Measurements from ENCODE around the gene TSPAN18.
A peak's percentile ranks its signal among the peaks of the same experiment; 100 is the strongest.

The TSPAN18 gene

DNA sequence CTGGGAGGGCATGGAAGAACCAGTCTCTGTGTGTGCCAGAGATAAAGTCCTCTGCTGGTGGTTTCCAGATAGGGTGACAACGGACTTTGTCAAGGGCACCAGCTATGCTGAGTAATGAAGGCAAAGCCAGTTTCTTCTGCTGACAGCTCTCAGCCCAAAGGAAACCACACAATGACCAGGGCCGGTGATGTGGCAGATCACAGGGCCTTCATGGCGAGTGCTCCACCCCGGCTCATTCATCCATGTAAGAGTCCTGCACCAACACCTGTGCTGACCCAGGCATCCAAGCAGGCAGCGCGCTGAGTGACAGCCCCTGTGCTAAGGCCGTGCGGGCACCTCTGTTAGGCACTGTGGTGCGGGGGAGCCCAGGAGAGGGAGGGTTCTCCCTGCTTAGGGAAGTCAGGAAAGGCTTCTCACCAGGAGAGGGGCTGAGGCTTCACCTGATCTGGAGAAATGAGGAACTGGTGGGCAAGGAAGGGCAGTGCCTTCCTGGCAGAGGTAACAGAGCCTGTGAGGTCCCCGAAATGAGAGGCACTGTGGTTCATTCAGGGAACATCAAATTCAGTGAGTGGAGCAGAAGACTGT lies 190.1 kb downstream of the TSPAN18 start:
- no peak for DNase-seq (ENCODE audit: low read depth)

DNA sequence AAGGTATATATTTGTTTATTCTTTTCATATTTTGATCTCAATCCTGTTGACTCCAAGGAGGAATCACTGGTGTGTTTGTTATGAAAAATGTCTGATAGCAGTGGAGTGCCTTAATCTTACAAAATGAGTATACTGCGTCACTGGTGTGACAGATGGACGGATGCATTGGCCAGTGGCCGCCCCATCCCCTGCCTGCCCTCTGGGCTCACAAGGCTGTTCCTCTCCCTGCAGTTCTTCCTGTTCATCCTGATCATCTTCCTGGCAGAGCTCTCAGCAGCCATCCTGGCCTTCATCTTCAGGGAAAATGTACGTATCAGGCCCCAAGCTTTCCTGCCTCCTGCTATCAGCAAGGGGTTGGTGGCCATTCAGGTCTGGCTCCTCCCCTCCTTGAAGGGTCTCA lies 191.0 kb downstream of the TSPAN18 start:
- no peak for DNase-seq (ENCODE audit: low read depth)

DNA sequence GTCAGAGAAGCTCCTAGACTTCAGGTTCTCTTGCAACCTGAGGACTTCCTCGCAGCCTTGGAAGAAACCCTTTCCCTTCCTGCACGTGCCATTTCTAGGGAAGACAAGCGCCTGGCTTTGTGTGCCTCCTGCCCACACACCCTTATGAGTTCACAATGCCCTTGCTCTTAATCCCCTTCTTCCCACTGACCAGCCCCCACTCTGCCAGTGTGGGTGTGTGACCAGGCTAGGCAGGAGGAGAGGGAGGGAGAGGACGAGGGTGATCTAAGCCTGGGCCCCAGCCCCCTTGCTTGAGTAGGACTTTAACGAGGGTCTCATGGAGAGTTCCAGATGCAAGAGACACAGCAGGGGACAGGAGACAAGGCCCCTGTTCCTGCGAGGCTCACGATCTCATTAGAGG lies 193.7 kb downstream of the TSPAN18 start:
- no peak for DNase-seq (ENCODE audit: low read depth)

DNA sequence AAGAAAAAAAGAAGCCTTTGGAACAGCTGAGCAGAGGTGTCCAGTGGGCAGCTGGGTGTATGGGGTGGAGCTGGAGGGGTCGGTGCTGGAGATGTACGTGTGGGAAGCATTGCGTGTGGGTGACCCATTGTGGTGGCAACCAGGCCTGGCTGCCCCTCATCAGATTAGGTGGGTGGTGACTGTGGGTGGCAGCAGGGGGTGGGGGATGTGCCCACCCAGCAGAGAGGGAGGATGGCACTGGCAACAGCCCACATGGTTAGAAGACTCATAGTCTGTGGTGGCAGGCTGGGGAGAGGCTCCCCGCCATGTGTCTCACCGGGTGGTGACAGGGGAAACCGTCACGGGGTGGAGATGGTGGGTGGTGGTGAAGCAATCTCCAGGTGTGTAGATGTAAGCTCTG lies 196.4 kb downstream of the TSPAN18 start:
- no peak for DNase-seq (ENCODE audit: low read depth)

DNA sequence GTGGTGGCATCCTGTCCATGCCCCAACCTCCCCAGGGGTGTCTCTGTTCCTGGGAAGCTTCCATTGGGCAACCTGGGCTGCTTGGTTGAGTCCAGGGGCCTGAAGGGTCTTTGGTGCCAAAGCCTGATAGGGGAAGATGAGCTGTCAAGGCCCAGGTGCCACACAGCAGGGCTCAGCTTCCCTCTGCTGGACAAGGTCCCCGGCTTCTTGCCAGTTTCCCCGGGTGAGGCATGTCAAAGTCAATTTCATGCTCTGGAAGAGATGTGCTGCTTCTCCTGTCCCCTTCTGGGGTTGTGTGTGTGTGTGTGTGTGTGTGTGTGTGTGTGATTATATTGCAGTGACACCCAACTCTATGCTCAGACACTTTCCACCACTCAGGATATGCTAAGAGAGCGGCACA lies 197.0 kb downstream of the TSPAN18 start:
- DNase-seq (ENCODE audit: low read depth) = no peak

DNA sequence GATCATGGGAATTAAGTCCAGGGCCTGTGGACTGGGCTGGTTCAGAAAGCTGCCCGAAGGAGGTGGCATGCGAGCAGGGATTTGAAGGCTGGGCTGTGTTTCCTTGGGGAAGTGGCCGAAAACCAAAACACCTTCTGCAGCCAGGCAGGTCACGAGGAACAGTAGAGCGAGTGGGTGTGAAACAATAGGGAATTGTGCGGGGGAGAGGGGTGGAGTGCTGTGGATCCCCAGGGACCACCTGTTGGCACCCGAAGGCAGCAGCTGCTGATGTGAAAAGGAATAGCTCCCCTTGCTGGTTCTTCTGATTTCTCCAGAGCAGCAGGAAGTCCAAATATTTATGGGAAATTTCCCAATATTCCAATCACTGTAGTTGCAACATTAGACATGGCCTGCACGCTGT lies 199.3 kb downstream of the TSPAN18 start:
- no peak for DNase-seq (ENCODE audit: low read depth)

DNA sequence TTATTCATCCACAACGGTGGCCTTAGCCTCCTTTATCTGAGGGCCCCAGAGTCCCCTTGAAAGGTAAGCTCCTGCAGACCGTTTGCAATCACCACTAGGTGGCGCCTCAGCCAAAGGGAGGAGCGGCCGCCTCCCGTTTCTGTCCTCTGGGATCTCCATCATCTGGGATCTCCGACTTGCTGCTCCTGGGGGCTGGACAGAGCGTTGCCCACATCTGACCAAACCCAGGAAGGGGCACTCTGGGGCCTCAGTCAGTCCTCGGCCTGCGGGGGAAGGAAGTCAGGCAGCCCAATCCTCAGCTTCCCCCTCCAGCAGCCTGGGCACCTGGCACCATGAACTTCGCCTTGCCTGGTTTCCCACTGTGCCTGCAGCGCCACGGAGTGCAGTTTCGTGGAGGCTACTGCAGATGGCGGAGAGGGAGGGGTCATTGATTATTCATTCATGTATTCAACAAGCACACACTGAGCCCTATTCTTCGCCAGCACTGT lies 200.5 kb downstream of the TSPAN18 start:
- DNase-seq (ENCODE audit: low read depth) = peak; percentile 75

DNA sequence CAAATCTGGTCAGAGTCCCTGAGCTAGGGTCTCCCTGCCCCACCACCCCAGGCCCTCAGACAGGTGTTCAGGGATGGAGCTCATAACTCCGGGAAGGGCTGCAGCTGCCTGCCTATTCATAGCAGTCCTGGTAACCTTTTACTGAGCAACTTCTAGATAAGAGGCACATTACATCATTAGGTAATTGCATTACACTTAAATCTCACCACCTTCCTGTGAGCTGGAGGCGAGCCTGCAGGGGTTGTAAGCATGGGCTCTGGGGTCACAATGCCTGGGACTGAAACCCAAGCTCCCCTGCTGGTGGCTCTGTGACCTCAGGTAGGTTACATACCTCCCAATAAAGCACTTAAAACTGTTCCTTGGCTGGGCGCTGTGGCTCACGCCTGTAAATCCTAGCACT lies 201.4 kb downstream of the TSPAN18 start:
- DNase-seq (ENCODE audit: low read depth) = no peak

DNA sequence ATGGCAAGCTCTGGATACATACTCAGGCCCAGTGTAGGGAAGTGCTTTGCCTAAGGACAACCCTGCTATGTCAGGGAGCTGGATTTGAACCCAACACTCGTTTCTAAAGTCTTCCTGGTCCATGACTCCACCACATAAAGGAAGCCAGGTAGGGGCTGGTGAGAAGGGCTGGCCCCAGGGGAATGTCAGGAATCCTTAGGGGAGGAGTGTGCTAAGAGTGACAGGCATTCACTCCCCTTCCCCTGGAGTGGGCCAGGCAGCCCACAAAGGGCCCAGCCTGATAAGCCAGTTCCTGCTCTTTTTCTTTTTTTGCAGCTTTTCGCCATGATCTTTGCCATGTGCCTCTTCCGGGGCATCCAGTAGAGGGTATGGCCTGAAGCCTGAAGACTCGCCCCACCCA lies 202.1 kb downstream of the TSPAN18 start:
- DNase-seq (ENCODE audit: low read depth) = no peak

DNA sequence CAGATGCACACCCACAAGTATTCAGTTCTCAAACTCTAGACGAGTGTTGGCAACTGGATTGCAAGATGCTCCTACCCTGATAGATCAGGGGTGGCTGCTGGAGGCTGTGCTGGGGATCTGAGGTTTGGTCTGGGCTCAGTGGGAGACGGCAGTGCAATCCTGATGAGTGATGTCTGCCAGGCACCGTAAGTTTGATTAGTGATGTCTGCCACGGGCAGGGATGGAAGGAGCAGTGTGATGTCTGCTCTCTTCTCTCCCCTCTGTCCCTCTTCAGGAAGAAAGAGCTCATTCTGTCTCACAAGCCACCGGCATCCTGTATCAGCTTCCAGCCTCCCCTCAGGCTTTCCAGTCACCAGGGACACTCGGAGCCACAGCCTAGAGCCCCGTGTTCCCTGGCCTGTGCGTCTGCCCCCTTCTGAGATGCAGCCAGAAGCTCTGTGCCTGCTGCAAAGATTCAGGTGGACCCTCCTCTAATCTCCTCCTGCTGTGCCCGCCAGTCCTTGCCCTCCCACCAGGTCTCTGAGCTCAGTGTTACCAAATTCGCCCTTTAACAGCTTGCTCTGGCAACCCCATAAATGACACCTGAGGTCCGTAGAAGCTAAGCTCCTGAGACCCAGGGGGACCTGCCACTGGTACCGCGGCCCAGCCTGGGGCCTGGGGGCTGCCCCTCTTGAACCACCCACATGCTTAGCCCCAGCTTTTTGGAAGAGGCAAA lies 204.0 kb downstream of the TSPAN18 start:
- DNase-seq (ENCODE audit: low read depth) = no peak

DNA sequence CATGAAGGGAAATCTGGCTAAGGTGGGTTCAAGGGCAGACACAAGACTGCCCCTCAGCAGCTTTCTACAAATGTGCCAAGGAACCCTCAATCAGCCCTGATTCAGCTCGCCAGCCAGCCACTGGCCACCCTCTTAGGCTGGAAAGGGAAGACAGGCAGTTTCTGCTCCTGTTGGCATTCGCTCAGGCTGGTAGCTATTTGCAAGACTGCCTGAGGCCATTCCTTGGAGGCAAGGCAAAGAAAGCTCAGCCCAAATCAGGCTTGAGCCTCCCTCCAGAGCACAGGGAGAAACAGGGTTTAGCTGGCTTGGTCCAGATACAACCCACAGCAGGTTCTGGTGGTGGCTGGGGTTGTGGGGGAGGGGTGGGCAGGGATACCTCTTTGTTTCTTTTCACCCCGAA lies 204.7 kb downstream of the TSPAN18 start:
- no peak for DNase-seq (ENCODE audit: low read depth)

DNA sequence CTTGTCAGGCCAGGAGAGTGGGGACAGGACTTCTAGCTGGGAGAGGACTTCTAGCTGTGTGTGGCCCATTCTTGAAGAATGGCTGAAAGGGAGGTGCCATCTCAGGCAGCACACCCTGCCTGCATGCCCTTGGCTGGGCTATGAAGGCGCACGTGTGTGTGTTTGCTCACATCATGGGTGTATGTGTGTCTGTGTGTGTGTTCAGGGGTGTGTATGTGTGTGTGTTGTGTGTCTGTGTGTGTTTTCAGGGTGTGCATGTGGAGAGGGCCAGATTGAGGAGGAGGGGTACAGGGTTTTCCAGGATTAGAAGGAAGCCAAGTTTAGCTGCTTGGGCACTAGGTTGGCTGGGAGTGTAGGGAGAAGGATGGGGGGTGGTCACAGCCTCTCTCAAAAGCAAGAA lies 207.3 kb downstream of the TSPAN18 start:
- no peak for DNase-seq (ENCODE audit: low read depth)

DNA sequence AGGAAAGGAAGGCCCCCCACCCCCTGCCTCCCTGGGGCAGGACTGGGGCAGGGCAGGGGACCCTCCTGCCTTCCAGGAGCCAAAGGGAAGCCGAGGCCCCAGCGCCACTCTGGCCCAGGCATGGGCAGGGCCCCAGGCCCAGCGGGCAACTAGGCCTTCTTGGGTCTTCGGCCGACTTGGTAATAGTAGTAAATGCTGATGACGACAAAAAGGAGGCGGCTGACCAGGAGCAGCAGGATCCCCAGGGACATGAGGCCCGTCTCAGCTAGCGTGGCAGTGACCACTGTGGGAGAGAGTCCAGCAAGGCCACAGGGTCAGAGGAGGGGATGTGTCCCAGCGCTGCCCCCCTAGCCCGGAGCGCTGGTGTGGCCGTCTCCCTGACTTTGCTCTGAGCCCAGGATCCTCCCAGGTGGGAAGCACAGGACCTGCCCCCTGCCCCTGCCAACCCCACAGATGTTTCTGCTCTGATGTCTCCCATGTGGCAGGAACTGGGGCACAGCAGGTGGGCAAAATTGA lies 208.0 kb downstream of the TSPAN18 start:
- DNase-seq (ENCODE audit: low read depth) = no peak

DNA sequence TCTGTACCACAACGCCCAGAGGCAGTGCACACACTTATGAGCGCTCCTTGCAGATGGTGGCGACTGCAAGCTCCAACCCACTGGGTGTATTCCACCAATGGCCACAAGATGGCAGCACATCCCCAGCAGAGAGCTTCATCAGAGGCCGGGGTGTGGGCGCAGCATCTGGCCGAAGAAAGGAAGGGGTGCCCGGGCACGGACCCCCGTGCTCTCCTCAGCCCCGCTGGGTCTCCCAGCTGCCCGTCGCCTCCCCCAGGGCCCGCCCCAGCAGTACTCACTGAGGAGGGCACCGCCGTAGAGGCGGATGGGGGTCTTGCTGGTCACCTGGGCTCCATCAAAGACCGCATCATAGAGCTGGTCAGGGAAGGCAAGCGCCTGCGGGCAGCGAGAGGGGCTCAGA lies 209.8 kb downstream of the TSPAN18 start:
- DNase-seq (ENCODE audit: low read depth) = peak; percentile 76

DNA sequence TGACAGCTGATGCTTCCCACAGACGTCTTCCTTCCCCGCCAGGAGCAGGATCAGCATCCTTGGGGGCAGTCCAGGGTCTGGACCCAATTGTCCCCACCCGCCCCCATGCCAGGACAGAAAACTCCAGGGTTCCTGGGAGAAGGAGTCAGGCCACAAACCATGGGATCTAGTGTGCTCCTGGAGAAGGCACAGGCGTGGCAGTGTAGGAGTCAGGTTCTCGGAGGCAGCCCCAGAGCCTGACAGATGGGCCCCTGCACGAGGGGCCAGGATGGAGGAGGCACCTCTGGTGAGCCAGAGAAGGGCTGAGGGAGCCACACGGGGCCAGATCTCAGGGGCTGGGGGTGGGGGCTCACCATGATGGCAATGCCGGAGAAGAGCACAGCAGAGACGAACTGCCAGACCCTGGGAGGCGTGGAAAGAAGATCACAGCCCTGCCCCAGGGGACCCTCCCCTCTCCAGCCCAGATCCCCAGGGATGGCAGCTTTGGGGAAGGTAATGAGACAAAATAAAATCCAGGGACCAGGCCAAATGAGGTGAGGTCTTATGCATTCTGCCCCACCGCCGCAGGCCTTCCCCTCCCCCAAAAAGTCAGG lies 210.3 kb downstream of the TSPAN18 start:
- no peak for DNase-seq (ENCODE audit: low read depth)

DNA sequence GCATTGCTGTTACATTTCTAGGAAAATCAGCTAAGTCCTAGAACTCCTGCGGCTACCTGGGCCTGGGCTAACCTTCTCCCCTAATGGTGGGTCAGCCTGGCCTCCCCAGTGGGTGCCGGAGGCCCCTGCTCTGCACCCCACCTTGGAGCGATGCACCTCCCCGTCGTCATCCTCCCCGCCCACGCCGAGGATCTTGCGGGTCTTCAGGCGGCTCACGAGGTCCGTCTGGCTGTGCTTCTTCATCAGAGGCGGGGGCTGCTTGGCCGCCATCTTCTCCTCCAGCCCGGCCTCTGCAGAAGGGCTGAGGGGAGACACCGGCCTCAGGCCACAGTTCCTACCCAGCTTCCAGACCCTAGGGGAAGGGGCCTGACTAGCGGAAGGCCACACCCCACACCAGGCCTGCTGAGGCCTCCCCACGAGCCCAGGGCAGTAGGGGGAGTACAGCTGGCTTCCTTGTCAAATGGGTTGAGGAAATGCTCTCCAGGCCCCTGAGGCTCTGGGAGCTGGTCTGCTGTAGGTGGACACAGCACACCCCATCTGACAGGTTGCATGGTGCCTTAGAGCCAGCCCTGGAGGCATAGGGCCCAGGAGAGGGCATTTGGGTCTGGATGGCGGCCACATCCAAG lies 211.4 kb downstream of the TSPAN18 start:
- no peak for DNase-seq (ENCODE audit: low read depth)

DNA sequence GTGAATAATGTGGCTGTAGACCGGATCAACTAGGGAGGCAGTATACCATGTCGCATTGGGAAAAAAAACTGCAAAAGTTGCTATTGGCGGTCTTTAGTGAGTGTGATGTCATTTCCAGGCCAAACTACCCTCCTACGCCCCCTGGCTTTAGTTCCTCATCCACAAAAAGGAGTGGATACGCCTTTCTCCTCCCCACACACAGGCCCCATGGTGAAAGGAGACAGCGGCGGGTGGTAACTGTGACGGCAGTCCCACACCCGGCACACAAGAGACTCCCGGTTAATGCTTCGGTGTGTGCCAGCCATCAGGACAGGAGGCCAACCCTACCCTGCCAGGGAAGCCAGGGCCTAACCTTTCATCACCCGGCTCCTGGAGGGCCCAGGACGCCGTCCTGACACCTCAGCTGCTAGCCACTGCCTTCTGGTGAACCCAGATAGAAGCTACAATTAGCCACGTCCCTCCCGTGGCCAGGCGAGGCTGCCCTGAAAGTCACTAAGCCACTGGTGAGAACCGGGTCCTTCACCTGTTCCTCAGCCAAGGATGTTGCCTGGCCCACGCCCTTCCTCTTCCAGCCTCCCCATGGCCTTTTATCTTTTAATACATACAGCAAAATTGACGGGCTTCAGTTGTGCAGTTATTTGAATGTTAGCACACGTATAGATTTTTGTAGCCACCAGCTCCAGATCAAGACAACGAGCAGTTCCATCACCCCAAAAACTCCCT lies 213.1 kb downstream of the TSPAN18 start:
- DNase-seq (ENCODE audit: low read depth) = no peak

DNA sequence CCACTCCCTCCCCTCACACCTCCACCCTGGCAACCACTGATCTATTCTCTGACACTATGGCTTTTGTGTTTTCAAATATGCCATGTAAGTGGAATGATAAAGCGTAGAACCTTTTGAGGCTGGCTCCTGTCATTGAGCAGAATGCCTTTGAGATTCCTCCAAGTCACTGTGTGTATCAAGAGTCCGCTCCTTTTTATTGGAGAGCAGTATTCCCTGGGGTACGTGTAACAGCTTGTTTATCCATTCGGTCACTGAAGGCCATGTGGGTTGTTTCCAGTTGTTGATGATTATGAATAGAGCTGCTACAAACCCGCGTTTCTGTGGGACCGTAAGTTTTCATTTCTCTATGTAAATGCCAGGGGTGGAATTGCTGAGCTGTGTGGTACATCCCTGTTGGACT lies 213.6 kb downstream of the TSPAN18 start:
- no peak for DNase-seq (ENCODE audit: low read depth)

DNA sequence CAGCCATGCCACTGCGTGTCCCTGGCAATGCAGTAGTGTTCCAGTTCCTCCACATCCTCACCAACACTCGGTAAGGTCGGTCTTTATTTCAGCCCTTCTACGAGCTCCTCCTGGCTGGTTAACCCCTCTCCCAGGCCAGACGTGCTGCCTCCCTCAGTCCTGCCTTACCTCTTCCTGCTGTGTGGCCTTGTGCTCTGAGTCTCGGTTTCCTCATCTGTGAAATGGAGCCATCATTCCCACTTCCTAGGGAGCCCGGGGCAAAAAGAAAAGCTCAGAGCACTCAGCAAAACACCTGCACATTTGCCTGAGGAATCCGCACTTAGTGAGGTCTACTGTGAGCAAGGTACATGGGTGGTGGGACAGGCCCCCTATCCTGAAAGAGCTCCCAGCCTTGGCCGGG lies 214.1 kb downstream of the TSPAN18 start:
- DNase-seq (ENCODE audit: low read depth) = no peak

DNA sequence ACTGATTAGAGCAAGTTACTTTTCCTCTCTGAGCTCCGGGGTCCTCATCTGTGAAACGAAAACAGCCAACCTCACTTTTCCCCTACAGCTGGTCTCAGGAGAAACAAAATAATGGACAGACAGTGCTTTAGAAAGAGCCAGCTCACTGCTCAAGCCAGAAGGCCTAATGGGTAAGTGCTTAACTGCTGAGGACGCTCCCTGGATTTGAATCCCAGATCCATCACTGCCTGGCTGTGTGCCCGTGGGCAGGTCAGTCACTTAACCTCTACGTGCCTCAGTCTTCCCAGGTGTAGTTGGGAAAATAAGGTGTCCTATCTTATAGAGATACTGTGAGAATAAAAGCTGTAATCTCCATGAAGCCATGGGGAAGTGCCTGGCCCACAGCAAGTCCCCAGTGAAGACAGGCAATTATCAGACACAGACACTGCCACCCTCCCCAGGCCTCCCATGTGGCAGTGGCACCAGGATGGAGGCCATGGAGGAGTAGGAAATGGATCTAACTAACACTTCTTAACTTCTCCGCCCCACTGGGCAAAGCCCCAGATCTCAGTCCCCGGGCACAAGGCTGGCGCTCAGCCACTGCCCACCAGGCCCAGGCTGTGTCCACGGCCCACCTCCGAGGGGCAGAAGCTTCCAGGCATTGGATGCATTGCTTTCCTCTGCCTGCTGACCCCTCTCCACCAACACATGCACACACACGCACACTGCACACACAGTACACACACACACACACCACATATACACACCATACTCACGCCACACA lies 214.7 kb downstream of the TSPAN18 start:
- no peak for DNase-seq (ENCODE audit: low read depth)
